ENCODE data around the gene CASK.

GRCh38 chrX:41664908-41665307, 258.4 kb downstream of the CASK start:
- no peak for TF ChIP-seq POLR2AphosphoS5 (IDR thresholded peaks at IDR 0.05; ENCODE audit: low read depth, low read length)
- TF ChIP-seq POLR2A (IDR thresholded peaks at IDR 0.05; ENCODE audit: low read depth, low read length) = no peak
- no peak for TF ChIP-seq TAF1 (IDR thresholded peaks at IDR 0.05; ENCODE audit: borderline replicate concordance, low read depth, low read length)
